Kidney (tissue), 14 donors: Measurements from ENCODE around the gene CDK14. TPM values are rescaled to one million over a fixed set of nuclear protein-coding genes. Genes with fewer than 3 reads are reported as not detected.
A peak's percentile ranks its signal among the peaks of the same experiment; 100 is the strongest.

ENCODE experiments used
- DNase-seq, 5 donors: peaks; one replicate each; pipeline ENCODE4 v3.0.0-alpha.2; 2013 to 2020
- FAIRE-seq: peaks from 2 replicates; lab custom pipeline; 2012; peaks lifted over from hg19 to GRCh38; lab: Jason Lieb, UNC
- H3K27ac ChIP-seq, 2 donors: one replicate each; pipeline ENCODE4 v1.7.0; 2013; ENCODE audit warnings: low read depth in 2 of 2, low read length in 2 of 2, inconsistent platforms in 1 of 2
- H3K27me3 ChIP-seq: one replicate; pipeline ENCODE4 v1.7.1; 2013; ENCODE audit warnings: low read length, inconsistent platforms; ENCODE audit not compliant: control insufficient read depth, insufficient read depth
- H3K36me3 ChIP-seq, 3 donors: one replicate each; pipeline versions ENCODE4 v1.7.0 to v1.7.1; 2013; ENCODE audit warnings: low read length in 3 of 3, control low read depth in 1 of 3, inconsistent platforms in 1 of 3; ENCODE audit not compliant: insufficient read depth in 3 of 3, control insufficient read depth in 2 of 3
- H3K4me1 ChIP-seq, 3 donors: one replicate each; pipeline versions ENCODE4 v1.7.0 to v1.7.1; 2013; ENCODE audit warnings: low read length in 3 of 3, inconsistent platforms in 1 of 3, low read depth in 1 of 3; ENCODE audit not compliant: control insufficient read depth in 2 of 3, insufficient read depth in 2 of 3
- H3K4me3 ChIP-seq, 3 donors: one replicate each; pipeline versions ENCODE4 v1.7.0 to v1.8.1; 2013; ENCODE audit warnings: low read length in 3 of 3, control low read depth in 1 of 3, inconsistent platforms in 1 of 3
- H3K9ac ChIP-seq, 3 donors: one replicate each; pipeline versions ENCODE4 v1.7.0 to v1.7.1; 2013; ENCODE audit warnings: low read length in 3 of 3, control low read depth in 1 of 3, inconsistent platforms in 1 of 3
- H3K9me3 ChIP-seq, 3 donors: one replicate each; pipeline versions ENCODE4 v1.7.0 to v1.7.1; 2013; ENCODE audit warnings: low read length in 3 of 3, control low read depth in 1 of 3, inconsistent platforms in 1 of 3; ENCODE audit not compliant: control insufficient read depth in 2 of 3, insufficient read depth in 1 of 3
- CTCF ChIP-seq: IDR thresholded peaks from 3 replicates; pipeline ENCODE4 v1.5.1; 2012; ENCODE audit warnings: mild to moderate bottlenecking, moderate library complexity, borderline replicate concordance; ENCODE audit not compliant: insufficient read depth; ENCODE audit errors: extremely low read depth
- intact Hi-C: fragments of 100-400 bp; cut with DNase I; formaldehyde crosslinking; loops from one replicate; pipeline ENCODE4 v1.11.1; 2022
- polyA plus RNA-seq: library from polyadenylated mRNA; stranded (reverse); fragments of 350-450 nt; fragmentation: Illumina TruSeq; extraction: RNeasy Lipid Tissue Mini Kit (QIAGEN cat#74804); gene quantifications from one replicate; pipeline ENCODE4 v1.2.3, GENCODE V29; 2014; ENCODE audit warnings: low read depth, low replicate concordance; ENCODE audit not compliant: insufficient read depth
- total RNA-seq: library from RNA; stranded (reverse); fragmentation: NEBNext Ultra II Directional; extraction: Animal tissue kit (Norgen Biotek cat#: 25700); gene quantifications from one replicate; pipeline ENCODE4 v1.2.1, GENCODE V29; 2021
- donor health status: control.
- donor health status: control.
- donor health status: control.
- donor health status: control.
- donor health status: control.
- donor health status: DM: yes; HTN: yes; CAD: no.
- donor health status: Normal renal cell carcinoma (clear cell type).

The CDK14 gene
- total and polyA plus RNA-seq, 2 donors from 2014 or later = 11.9 to 33.9 TPM

- H3K4me3 ChIP-seq = no peak overlapping the region
- H3K27me3 ChIP-seq = no peaks in the 10 kb centered on the region
- H3K27ac ChIP-seq = no peak overlapping the region
- H3K9me3 ChIP-seq = no peaks in the 10 kb centered on the region
- FAIRE-seq (no peak), DNase-seq (no peak)
- H3K4me1 ChIP-seq = no peaks in the 10 kb centered on the region
- no peak for TF ChIP-seq CTCF
- intact Hi-C loops = no loop called here
- H3K9ac ChIP-seq = no peak overlapping the region
- H3K36me3 ChIP-seq = no peaks in the 10 kb centered on the region
Observed at GRCh38 chr7:90994601-90995000, 398.5 kb downstream of the CDK14 start.

- Histone ChIP-seq H3K36me3 (no peaks in the 10 kb centered on the region), H3K27ac (no peak overlapping the region), H3K9me3 (no peaks in the 10 kb centered on the region), H3K4me1 (no peaks in the 10 kb centered on the region), H3K27me3 (no peaks in the 10 kb centered on the region), H3K4me3 (no peak overlapping the region), H3K9ac (no peak overlapping the region)
- FAIRE-seq = no peak
- DNase-seq = no peak
- intact Hi-C loops = no loop called here
- TF ChIP-seq CTCF = no peak
Observed at GRCh38 chr7:90995996-90996395, 399.9 kb downstream of the CDK14 start.

- FAIRE-seq = no peak
- no peaks in the 10 kb centered on the region for H3K4me1 ChIP-seq
- no peak overlapping the region for H3K27ac ChIP-seq
- no peak for TF ChIP-seq CTCF
- H3K36me3 ChIP-seq = no peaks in the 10 kb centered on the region
- H3K27me3 ChIP-seq = no peaks in the 10 kb centered on the region
- H3K9me3 ChIP-seq = no peaks in the 10 kb centered on the region
- intact Hi-C loops = no loop called here
- H3K9ac ChIP-seq = no peak overlapping the region
- peak in 2 of 5 donors; percentile 21 to 27 for DNase-seq
- no peak overlapping the region for H3K4me3 ChIP-seq
Observed at GRCh38 chr7:90999989-91000979, 404.2 kb downstream of the CDK14 start.
